Mesothelial cell of epicardium (in vitro differentiated cells): ENCODE data around the gene KCNMA1. TPM values are rescaled to one million over a fixed set of nuclear protein-coding genes. Genes with fewer than 3 reads are reported as not detected.

Experiments
- DNase-seq, 2 experiments: peaks; one replicate each; pipeline ENCODE4 v3.0.0; 2021; ENCODE audit warnings: low spot score in 2 of 2; ENCODE audit not compliant: unreplicated experiment in 2 of 2
- H3K27ac Mint-ChIP-seq: 2 replicates; pipeline ENCODE4 v1.8.0; 2021; ENCODE audit warnings: mixed read lengths
- H3K27me3 Mint-ChIP-seq: 2 replicates; pipeline ENCODE4 v1.8.0; 2021; ENCODE audit warnings: low read depth, mixed read lengths
- H3K36me3 Mint-ChIP-seq: 2 replicates; pipeline ENCODE4 v1.8.0; 2021; ENCODE audit warnings: mixed read lengths
- H3K4me1 Mint-ChIP-seq: 2 replicates; pipeline ENCODE4 v1.8.0; 2021; ENCODE audit warnings: mixed read lengths
- H3K4me3 Mint-ChIP-seq: 2 replicates; pipeline ENCODE4 v1.8.0; 2021; ENCODE audit warnings: mild to moderate bottlenecking, moderate library complexity, mixed read lengths
- H3K9me3 Mint-ChIP-seq: 2 replicates; pipeline ENCODE4 v1.8.0; 2021; ENCODE audit warnings: mixed read lengths
- CTCF ChIP-seq: fragments of 200-600 bp; sonication (generic); IDR thresholded peaks from one replicate; pipeline ENCODE4 v1.5.0; 2021; ENCODE audit warnings: antibody characterized with exemption; ENCODE audit not compliant: unreplicated experiment
- total RNA-seq: library from RNA; stranded (reverse); gene quantifications from 3 replicates; pipeline ENCODE4 v1.2.1, GENCODE V29; 2021

Gene KCNMA1
- total RNA-seq, 1 donor from 2014 or later, result 44.0 TPM

GRCh38 chr10:77581738-77582137 lies 55.9 kb downstream of the KCNMA1 start:
- Mint-ChIP-seq H3K36me3 (no peaks in the 10 kb centered on the region), H3K27ac (no peak overlapping the region)
- TF ChIP-seq CTCF, result no peak

GRCh38 chr10:77580482-77580881 lies 57.1 kb downstream of the KCNMA1 start:
- Mint-ChIP-seq H3K4me3 (no peak overlapping the region), H3K4me1 (no peaks in the 10 kb centered on the region), H3K27me3 (no peaks in the 10 kb centered on the region), H3K27ac (no peak overlapping the region), H3K36me3 (no peaks in the 10 kb centered on the region), H3K9me3 (no peaks in the 10 kb centered on the region)
- no peak for DNase-seq
- no peak for TF ChIP-seq CTCF

More at GRCh38 chr10:77581738-77582137, 55.9 kb downstream of the KCNMA1 start:
- Mint-ChIP-seq H3K4me1 (peaks cover 2% of the 10 kb centered on the region), H3K27me3 (no peaks in the 10 kb centered on the region), H3K9me3 (no peaks in the 10 kb centered on the region), H3K4me3 (no peak overlapping the region)
- DNase-seq, result no peak

- H3K9me3 Mint-ChIP-seq, result no peaks in the 10 kb centered on the region
- H3K4me3 Mint-ChIP-seq, result no peak overlapping the region
- no peak for DNase-seq
- no peaks in the 10 kb centered on the region for H3K36me3 Mint-ChIP-seq
- no peaks in the 10 kb centered on the region for H3K4me1 Mint-ChIP-seq
- no peak for TF ChIP-seq CTCF
- no peak overlapping the region for H3K27ac Mint-ChIP-seq
- no peaks in the 10 kb centered on the region for H3K27me3 Mint-ChIP-seq
Observed at GRCh38 chr10:77578583-77579227, 58.9 kb downstream of the KCNMA1 start.

DNA sequence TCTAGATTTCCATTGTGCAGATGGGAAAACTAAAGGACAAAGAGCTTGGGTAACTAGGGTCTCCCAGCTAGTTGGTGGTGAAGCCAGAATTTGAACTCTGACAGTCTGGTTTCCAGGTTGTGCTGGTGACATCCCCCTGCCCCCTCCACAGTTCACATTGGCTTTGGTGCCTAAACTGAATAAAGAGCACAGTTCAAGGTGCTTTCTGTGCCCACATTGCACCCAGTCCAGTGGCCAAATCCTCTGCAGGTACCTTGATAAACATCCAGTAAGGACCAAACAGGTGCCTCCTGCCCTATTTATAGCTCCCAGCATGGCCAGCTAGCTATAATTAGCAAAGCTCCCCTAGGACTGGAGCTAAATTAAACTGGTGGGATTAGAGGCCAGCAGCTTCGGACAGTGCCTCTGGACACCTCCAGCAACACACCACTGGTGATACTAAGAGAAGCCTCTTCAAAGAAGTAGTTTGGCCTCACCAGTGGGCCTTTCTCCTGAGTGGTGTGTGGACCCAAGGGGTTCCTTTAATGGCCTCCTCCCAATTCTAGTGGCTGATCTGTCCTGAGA lies 59.9 kb downstream of the KCNMA1 start:
- Mint-ChIP-seq H3K9me3 (no peaks in the 10 kb centered on the region), H3K4me3 (no peak overlapping the region), H3K27ac (no peak overlapping the region), H3K4me1 (no peaks in the 10 kb centered on the region), H3K36me3 (no peaks in the 10 kb centered on the region), H3K27me3 (no peaks in the 10 kb centered on the region)
- DNase-seq, result no peak
- TF ChIP-seq CTCF, result no peak

GRCh38 chr10:77576444-77577032 lies 61.1 kb downstream of the KCNMA1 start:
- Mint-ChIP-seq H3K9me3 (no peaks in the 10 kb centered on the region), H3K4me1 (peaks cover 6% of the 10 kb centered on the region), H3K4me3 (no peak overlapping the region), H3K27me3 (no peaks in the 10 kb centered on the region), H3K36me3 (no peaks in the 10 kb centered on the region), H3K27ac (no peak overlapping the region)
- no peak for DNase-seq
- TF ChIP-seq CTCF, result no peak
